ENCODE measurements around the gene WARS2. TPM values are rescaled to one million over a fixed set of nuclear protein-coding genes. Genes with fewer than 3 reads are reported as not detected.
A peak's percentile ranks its signal among the peaks of the same experiment; 100 is the strongest.

The WARS2 gene
- total RNA-seq, 4 donors from 2014 or later, result 5.8 to 16.5 (median 6.5) TPM

- in situ Hi-C loops (cut with MboI; ENCODE audit: low sequenced_read_pairs in 4 of 4), result loop anchor here in 3 of 4 donors (25.0 kb wide), 2 partner anchors 221 to 846 kb away; no protein-coding TSS in a partner anchor
- H3K4me3 ChIP-seq, result peak overlapping the region; percentile 19 to 56 (median 30)
Measured at GRCh38 chr1:119007670-119008482, 132.6 kb downstream of the WARS2 start.

GRCh38 chr1:119007339-119007669 lies 133.1 kb downstream of the WARS2 start:
- TF ChIP-seq, protein P1, sequence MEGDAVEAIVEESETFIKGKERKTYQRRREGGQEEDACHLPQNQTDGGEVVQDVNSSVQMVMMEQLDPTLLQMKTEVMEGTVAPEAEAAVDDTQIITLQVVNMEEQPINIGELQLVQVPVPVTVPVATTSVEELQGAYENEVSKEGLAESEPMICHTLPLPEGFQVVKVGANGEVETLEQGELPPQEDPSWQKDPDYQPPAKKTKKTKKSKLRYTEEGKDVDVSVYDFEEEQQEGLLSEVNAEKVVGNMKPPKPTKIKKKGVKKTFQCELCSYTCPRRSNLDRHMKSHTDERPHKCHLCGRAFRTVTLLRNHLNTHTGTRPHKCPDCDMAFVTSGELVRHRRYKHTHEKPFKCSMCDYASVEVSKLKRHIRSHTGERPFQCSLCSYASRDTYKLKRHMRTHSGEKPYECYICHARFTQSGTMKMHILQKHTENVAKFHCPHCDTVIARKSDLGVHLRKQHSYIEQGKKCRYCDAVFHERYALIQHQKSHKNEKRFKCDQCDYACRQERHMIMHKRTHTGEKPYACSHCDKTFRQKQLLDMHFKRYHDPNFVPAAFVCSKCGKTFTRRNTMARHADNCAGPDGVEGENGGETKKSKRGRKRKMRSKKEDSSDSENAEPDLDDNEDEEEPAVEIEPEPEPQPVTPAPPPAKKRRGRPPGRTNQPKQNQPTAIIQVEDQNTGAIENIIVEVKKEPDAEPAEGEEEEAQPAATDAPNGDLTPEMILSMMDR (IDR thresholded peaks at IDR 0.05 in 4 of 5, conservative IDR thresholded peaks at IDR 0.05 in 1 of 5), result no peak
- TF ChIP-seq POLR2A (IDR thresholded peaks at IDR 0.05), result no peak
- Histone ChIP-seq H3K4me1 (peaks cover 0 to 4% of the 10 kb centered on the region in 2 donors), H3K4me3 (peak overlapping the region in 1 of 4 donors; percentile 56), H3K9me3 (no peaks in the 10 kb centered on the region), H3K27me3 (peaks cover 6 to 30% (median 14%) of the 10 kb centered on the region in 3 donors), H3K27ac (no peak overlapping the region), H3K36me3 (no peaks in the 10 kb centered on the region)
- in situ Hi-C loops (cut with MboI; ENCODE audit: low sequenced_read_pairs in 4 of 4) (loop anchor here in 3 of 4 donors (25.0 kb wide), 2 partner anchors 220 to 845 kb away; no protein-coding TSS in a partner anchor), intact Hi-C loops (cut with DNase I; ENCODE audit: low total_unique reads) (loop anchor here (5.0 kb wide), 2 partner anchors 65 to 705 kb away; no protein-coding TSS in a partner anchor)
- no peak for DNase-seq
- no peak for ATAC-seq

More at GRCh38 chr1:119007670-119008482, 132.6 kb downstream of the WARS2 start:
- no peaks in the 10 kb centered on the region for H3K9me3 ChIP-seq
- peaks cover 6 to 30% (median 14%) of the 10 kb centered on the region in 3 donors for H3K27me3 ChIP-seq
- H3K36me3 ChIP-seq, result no peaks in the 10 kb centered on the region
- no peak for DNase-seq
- peaks cover 0 to 4% of the 10 kb centered on the region in 2 donors for H3K4me1 ChIP-seq
- H3K27ac ChIP-seq, result no peak overlapping the region
- intact Hi-C loops (cut with DNase I; ENCODE audit: low total_unique reads), result loop anchor here (1.0 to 5.0 kb wide), 4 partner anchors 66 to 857 kb away; no protein-coding TSS in a partner anchor
- TF ChIP-seq POLR2A (IDR thresholded peaks at IDR 0.05), result no peak
- TF ChIP-seq, protein P1 (IDR thresholded peaks at IDR 0.05 in 4 of 5, conservative IDR thresholded peaks at IDR 0.05 in 1 of 5), result no peak
- no peak for ATAC-seq

- no peak for TF ChIP-seq POLR2A (IDR thresholded peaks at IDR 0.05)
- H3K9me3 ChIP-seq, result no peaks in the 10 kb centered on the region
- no peaks in the 10 kb centered on the region for H3K36me3 ChIP-seq
- peak overlapping the region; percentile 33 to 56 (median 40) for H3K4me3 ChIP-seq
- H3K4me1 ChIP-seq, result peaks cover 0 to 4% of the 10 kb centered on the region in 2 donors
- DNase-seq (no peak), ATAC-seq (no peak)
- in situ Hi-C loops (cut with MboI; ENCODE audit: low sequenced_read_pairs in 4 of 4) (loop anchor here in 3 of 4 donors (25.0 kb wide), 2 partner anchors 219 to 844 kb away; no protein-coding TSS in a partner anchor), intact Hi-C loops (cut with DNase I; ENCODE audit: low total_unique reads) (loop anchor here (5.0 kb wide), 2 partner anchors 64 to 704 kb away; no protein-coding TSS in a partner anchor)
- peaks cover 6 to 30% (median 14%) of the 10 kb centered on the region in 3 donors for H3K27me3 ChIP-seq
- H3K27ac ChIP-seq, result no peak overlapping the region
Measured at GRCh38 chr1:119006406-119007279, 133.8 kb downstream of the WARS2 start.

DNA sequence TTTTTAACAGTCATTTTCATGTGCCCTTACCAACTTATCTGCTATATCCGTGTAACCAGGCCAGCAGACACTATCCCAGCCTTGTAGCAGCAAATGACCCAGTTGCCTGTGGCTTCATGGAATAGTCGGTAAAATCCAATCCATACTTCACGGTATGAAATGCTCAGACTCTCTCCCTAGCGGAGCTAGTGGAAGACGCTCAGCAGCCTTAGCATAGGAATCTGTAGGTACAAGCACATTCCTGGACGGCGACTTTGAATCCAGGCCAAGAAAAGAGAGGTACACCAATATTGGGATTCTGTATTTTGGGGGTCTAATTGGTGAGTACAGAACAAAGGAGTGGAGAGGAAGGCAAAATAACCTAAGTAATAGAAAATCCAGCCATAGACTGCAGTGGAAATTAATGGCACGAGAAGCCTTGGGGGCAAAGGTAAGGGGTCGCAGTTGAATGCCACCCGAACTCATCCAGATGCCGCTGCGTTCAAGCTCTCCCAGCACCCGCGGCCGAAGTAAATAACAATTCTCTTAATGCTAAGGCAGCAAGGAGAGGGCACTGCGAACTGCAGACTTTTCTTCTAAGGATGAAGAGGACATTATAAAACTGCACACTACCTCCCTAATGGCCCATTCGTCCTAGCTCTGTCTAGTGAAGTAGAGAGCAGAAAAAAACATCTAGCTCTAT lies 134.6 kb downstream of the WARS2 start:
- no peak for ATAC-seq
- peaks cover 6 to 35% (median 14%) of the 10 kb centered on the region in 3 donors for H3K27me3 ChIP-seq

More for the DNA sequence above, 134.6 kb downstream of the WARS2 start:
- no peak for DNase-seq
- H3K36me3 ChIP-seq, result no peaks in the 10 kb centered on the region
- peaks cover 0 to 8% of the 10 kb centered on the region in 2 donors for H3K4me1 ChIP-seq
- H3K4me3 ChIP-seq, result peak overlapping the region in 1 of 4 donors; percentile 44
- in situ Hi-C loops (cut with MboI; ENCODE audit: low sequenced_read_pairs in 4 of 4), result loop anchor here in 3 of 4 donors (25.0 kb wide), 2 partner anchors 219 to 844 kb away; no protein-coding TSS in a partner anchor
- intact Hi-C loops (cut with DNase I; ENCODE audit: low total_unique reads), result loop anchor here (5.0 kb wide), 2 partner anchors 64 to 704 kb away; no protein-coding TSS in a partner anchor
- TF ChIP-seq, protein P1 (IDR thresholded peaks at IDR 0.05 in 4 of 5, conservative IDR thresholded peaks at IDR 0.05 in 1 of 5), result no peak
- no peak for TF ChIP-seq POLR2A (IDR thresholded peaks at IDR 0.05)
- no peak overlapping the region for H3K27ac ChIP-seq
- no peaks in the 10 kb centered on the region for H3K9me3 ChIP-seq

Measured in gastrocnemius medialis (tissue), 4 donors.